GM12891 (cell line): ENCODE measurements around the gene TIAM2.

Experiments
- POLR2A ChIP-seq: IDR thresholded peaks from 2 replicates; pipeline ENCODE4 v1.6.1; 2011; ENCODE audit warnings: low read depth, low read length, control low read depth
- POLR2AphosphoS5 ChIP-seq: IDR thresholded peaks from 2 replicates; pipeline ENCODE4 v1.6.1; 2011; ENCODE audit warnings: low read depth, low read length, control low read depth
- SPI1 ChIP-seq: IDR thresholded peaks from 2 replicates; pipeline ENCODE4 v1.6.1; 2011; ENCODE audit warnings: low read depth, low read length, control low read depth
- TAF1 ChIP-seq: IDR thresholded peaks from 2 replicates; pipeline ENCODE4 v1.6.1; 2011; ENCODE audit warnings: low read depth, low read length, control low read depth

DNA sequence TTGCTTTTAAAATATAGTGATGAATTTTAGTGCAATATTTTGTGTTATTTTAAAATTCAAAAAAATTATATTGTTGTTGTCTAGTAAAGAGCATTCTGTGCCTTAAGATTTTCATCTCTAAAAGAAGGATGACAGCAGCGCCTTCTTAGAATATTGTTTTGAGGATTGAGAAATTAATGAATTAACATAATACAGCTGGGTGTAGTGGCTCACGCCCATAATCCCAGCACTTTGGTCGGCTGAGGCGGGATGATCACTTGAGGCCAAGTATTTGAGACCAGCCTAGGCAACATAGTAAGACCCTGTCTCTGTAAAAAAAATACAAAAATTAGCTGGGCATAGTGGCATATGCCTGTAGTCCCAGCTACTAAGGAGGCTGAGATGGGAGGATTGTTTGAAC lies 6.8 kb downstream of the TIAM2 start:
- TF ChIP-seq POLR2AphosphoS5 (no peak), TAF1 (no peak), POLR2A (no peak), SPI1 (no peak)
